Stimulated activated CD8-positive, alpha-beta memory T cell treated with anti-CD3 and anti-CD28 coated beads, Interleukin-7, amount 100 ng/mL, for 1 hour (primary cell): Measurements from ENCODE around the gene TRAK1.

Experiments used
- DNase-seq, 2 donors: peaks; one replicate each; pipeline ENCODE4 v3.0.0-alpha.2; 2020; ENCODE audit warnings: low read depth in 2 of 2

TRAK1 gene

DNA sequence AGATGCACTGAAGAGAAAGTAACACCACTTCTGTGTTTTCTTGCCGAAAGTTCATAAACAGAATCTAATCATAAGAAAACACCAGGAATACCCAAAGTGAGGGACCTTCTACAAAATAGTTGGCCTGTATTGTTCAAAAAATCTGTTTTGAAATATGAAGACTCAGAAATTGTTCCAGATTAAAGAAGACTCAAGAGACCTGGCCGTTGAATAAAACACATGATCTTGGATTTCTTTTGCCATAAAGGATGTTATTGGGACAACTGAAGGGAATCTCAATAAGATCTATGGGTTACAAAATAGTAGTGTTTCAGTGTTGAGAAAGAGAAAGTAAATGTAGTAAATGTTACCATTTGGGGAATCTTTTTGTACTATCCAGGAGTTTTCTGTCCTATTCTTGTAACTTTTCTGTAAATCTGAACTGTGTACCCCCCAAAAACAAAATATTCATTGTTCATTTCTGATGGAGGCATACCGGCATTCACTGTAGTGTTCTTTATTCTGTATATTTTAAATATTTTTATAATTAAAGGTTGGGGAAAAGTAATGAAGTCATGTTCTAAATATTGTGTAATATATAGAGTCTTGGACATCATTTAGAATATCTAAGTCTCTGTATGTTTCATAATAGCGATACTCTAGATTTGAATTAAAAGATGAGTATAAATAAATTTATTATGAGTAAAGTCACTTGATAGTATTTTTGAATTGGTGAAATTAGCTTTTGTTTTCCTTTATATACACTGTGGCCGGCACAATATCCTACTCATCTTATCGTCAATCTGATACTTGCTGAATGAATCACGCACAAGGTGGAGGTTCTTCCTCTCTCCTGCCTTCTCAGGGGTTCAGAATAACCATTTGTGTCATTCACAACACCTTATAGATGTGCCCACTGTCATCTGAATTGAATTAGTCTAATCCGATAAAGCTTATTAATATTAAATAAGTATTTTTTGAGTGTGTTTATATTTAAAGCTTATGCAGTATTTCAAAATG lies 66.7 kb downstream of the TRAK1 start:
- DNase-seq: no peak

DNA sequence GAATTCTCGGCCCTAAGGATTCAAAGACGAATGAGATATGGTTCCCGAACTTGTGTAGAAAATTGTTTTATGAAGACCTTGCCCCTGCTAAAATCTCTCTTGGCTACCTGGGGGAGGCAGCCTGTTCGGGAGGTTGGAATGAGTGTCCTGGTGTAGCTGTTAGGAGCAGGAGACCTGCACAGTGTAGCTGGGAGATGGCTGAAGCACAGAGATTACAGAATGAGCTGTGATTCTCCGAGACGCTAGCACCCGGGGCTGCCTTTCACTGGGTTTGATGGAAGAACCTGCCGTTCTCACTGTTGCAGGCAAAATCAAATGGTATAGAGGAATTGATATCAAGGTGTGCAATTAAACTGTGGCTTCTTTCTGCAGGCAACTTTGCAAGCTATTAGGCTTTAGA lies 68.0 kb downstream of the TRAK1 start:
- no peak for DNase-seq

- no peak for DNase-seq
Observed at GRCh38 chr3:42159706-42160472, 68.7 kb downstream of the TRAK1 start.

- no peak for DNase-seq
Observed at GRCh38 chr3:42161050-42161935, 70.1 kb downstream of the TRAK1 start.

DNA sequence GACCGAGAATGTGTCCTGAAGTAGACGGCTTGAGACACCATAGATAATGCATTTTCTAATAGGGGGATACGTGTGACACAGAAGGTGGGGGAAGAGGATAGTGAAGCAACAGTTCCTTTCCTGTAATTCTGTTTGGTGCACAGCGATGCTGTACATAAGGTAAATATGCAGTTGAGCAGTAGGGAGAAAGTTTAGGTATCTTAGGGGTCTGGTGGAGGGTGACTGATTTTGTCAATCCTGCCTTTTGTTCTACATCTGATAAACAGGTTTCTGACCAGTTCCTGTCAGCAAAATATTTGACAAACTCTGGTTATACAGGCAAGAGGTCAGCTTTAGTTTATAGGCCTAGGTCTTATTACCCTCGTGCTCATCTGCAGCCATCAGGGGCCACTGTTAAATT lies 71.3 kb downstream of the TRAK1 start:
- no peak for DNase-seq

- DNase-seq: no peak
Observed at GRCh38 chr3:42163622-42164244, 72.6 kb downstream of the TRAK1 start.

- DNase-seq: no peak
Observed at GRCh38 chr3:42164656-42165055, 73.5 kb downstream of the TRAK1 start.

DNA sequence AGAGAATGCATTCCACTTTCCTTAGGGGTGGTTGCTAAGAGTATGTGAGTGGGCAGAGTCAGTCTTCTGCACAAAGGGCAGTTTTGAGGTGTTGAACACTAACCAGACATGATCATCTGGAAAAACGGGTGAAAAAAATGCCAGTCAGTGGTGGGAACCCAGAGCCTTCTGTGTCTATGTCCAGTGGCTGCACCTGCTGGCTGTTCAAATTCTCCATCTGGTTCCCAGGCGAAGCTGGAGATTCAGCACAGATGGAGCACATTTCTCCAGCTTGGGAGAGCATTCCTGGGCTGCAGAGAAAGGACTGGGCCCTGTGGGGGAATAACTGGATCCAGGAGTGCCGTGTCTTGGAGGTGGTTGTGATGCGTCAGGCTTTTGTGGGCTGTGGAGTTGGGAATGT lies 74.1 kb downstream of the TRAK1 start:
- no peak for DNase-seq

GRCh38 chr3:42166214-42166613 lies 75.1 kb downstream of the TRAK1 start:
- no peak for DNase-seq

GRCh38 chr3:42166662-42167300 lies 75.6 kb downstream of the TRAK1 start:
- no peak for DNase-seq

DNA sequence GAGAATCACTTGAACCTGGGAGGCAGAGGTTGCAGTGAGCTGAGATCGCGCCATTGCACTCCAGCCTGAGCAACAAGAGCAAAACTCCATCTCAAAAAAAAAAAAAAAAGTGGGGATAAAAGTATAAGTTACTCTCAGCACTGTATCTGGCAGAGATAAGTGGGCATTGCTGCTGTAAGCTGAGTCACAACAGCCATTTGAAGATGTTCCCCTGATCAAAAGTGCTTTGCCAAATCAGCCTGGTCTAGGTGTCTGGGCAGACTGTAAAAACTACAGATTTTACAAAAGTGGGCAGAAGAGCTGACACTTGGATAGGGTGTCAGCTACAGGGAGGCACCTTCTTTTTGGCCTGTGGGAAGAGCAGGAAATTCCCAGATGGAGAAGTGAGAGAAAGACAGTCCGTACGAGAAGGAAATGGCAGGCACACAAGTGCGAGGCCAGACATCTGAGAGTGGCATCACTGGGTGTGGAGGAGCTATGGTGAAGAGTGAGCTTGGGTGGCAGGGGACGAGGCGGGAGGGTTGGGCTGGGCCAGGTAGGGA lies 78.5 kb downstream of the TRAK1 start:
- no peak for DNase-seq

DNA sequence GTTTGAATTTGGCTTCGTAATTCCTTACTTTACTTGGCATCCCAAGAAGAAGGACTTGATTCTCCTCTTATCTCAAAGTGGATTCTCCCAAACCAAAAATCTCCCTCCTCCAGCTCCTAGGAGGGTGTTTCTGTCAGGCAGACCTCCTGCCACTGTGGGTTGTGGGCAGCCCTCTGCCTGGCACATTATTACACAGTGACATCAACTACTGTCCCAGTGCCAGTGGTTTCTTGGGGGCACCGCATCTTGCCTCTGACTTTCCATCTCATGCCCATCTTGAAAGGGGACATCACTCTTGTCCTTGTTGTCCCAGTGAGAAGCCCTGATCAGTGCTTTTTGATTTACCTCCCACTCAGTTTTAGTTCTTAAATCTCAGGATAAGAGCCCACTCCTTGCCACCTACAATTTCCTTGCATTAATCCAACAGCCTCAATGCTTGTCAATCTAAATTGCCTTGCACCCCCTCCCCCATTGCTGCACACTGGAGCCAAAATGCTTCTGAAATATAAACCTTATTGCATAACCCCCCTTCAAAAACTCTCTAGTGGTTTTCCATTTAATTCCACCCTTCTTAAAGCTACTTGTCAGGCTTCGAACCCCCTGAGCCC lies 81.0 kb downstream of the TRAK1 start:
- DNase-seq: no peak

GRCh38 chr3:42173307-42173706 lies 82.2 kb downstream of the TRAK1 start:
- no peak for DNase-seq

DNA sequence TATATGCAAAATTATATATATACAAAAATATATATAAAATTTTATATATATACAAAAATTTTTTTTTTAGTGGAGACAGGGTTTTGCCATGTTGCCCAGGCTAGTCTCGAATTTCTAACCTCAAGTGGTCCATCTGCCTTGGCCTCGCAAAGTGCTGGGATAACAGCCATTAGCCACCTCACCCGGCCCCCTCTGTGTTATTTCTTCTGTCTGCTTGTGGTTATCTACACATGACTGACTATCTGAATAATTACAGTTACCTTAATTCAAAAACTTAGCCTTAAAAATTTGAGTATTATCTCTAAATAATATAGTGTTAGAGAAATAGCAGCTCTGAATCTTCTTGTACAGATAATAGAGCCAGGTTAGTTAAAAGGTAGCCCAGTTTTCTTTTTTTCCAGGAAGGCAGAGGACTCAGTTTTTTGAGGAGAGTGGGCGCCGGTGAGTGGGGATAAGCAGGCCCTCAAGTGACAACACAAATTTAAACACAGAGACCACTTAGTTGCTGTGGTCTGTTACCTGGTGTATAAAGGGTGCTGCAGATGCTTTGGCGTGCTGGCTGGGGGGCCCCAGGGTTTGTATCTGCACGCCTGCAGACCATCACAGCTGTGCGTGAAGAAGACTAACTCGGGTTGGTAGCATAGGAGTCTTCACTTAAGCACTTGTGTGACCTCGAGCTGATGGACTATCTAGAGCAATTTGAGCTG lies 83.7 kb downstream of the TRAK1 start:
- DNase-seq: no peak

GRCh38 chr3:42175386-42176240 lies 84.5 kb downstream of the TRAK1 start:
- DNase-seq: no peak

DNA sequence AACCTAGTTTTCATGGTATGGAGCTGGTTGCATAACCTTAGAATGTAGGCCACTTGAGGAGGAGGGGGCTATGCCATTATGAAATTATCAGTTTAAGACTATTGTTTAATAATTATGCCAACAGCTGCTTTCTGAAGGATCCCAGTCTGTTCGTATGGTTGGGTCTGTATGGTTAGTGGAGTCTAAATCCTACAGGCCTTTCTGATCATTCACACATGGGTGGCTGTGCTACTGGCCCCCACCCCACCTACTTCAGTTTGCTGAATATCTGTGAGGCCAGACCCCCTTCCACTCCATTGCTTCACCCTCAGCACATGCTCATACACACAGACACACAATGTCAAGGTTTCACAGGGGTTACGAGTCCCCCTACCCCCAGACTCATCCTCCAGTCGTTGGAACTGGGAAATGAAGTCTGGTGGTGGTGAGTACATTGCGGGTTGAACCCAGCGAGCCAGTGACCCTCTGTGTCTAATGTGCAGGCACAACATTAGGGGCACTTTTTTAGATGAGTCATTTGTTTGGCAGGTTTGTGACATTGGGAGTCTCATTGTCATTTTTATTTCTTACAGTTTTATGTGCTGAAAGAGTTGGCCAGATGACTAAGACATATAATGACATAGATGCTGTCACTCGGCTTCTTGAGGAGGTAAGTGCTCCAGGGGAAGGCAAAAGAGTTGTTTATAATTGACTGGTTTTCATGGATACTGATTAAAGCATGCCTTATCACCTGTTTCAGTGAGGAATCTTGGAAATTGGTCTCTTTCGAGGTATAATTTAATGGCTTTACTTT lies 85.3 kb downstream of the TRAK1 start:
- DNase-seq: no peak

DNA sequence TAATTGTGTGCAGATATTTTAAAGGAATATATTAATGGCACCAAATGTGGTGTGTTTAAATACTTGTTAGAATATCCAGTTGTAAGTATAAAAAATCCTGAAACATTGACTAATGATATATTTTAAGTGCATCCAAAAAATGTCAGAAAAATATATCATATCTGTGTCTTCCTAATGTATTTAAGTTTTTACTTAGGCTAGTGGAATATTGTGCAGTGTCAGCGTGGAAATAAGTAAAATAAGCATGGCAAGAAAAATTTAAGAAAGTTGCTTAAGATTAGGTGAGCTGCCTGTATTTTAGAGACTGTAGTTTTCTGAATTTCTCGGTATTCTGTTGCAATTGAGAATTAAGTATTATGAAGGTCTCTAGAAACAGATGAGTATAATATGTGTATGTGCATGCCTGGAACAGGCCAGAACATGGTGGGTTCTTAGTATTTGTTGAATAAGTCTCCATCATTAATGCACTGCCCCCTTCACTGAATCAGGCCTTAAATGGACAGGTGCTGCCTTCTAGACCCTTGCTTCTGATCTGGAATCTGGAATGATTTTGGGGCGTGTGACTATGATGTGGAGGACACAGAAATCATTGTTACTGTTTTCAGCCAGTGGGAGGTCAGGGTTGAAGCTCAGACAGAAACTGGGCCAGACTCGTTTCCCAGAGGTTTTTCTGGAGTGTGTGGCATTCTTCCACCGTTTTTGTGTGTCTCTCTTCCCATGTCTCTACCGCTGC lies 86.1 kb downstream of the TRAK1 start:
- no peak for DNase-seq
